HG03196 (cell line): ENCODE data around the gene MYF6.
"Not testable (repeated sequence)": the region's sequence is repeated elsewhere in the genome, so short reads cannot be mapped to it uniquely, and the experiment has no call there.

Source experiments
- ATAC-seq: cut with Tn5 transposase; IDR thresholded peaks from one replicate; pipeline ENCODE4 v1.9.1; 2021; ENCODE audit not compliant: unreplicated experiment

The MYF6 gene

DNA sequence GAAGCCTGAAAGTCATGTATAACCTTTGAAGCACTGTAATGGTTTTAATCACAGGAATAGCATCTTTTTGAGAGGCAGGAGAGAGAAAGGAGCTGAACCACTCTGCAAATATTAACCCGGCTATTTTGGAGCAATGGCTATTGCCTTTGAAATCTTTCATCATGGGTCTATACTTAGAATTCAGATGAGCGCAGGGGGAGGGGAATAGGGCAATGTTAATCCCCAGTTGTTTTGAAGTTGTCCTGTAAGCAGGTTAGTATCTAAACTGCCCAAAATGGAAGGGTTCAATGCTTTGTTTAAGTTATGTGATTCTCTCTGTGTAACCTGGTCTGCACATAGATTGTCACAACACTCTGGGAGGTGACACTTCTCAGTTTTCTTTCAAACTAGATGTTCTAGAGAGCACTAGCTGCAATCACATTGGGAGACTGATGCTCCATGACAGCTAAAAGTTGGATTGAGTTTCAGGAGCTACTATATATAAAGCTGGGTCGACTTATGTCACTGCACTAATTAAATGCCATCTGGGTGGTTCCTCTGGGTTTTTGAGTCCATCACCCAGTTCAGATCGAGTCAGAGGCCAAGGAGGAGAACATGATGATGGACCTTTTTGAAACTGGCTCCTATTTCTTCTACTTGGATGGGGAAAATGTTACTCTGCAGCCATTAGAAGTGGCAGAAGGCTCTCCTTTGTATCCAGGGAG, at the start of gene MYF6:
Gene MYF6 (plus strand): TSS at position 509 of the 704 bp plus-strand sequence. CDS start 86 bp downstream, at position 595.
- ATAC-seq: no peak

DNA sequence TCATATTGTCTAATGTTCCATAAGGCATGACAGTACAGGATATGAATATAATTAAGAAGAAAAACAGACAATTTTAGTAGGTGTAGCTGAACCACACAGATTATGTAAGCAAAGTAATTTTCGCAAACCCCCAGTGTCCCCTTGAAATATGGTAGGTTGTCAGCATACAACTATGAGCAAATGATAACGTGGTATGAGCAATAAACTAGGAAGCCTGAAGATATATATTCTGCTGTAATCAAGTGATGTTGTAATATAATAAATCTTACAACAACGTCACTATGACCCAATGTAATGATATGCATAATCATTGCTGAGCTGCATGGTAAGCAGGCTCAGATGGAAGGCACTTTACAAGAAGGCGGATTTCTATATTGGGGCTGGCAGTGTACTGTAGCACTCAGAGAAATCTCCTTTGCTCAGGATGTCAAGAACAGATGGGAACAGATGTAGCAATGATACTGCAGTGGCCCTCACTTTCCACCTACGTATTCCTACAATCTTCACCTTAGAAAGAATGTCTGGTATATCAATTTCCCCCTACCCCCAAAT, 47.8 kb upstream of the MYF6 start:
- ATAC-seq: no peak

DNA sequence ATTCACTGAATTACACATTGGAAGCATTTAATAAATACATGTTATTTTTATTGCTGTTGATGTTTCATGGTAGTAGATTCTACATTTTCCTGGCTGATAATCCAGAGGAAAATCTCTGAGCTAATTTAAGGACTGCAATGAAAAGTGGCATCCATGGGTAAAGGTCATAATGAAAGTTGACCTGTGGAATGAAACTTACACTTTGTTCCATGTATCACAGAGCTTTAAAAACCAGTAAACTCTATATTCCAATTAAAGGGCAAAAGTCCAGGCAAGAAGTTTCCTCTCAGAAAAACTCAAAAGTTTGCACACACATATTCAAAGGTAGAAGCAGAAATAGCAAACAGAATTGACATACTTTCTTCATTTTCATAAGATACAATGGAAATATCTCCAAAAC, 44.8 kb upstream of the MYF6 start:
- ATAC-seq: no peak

DNA sequence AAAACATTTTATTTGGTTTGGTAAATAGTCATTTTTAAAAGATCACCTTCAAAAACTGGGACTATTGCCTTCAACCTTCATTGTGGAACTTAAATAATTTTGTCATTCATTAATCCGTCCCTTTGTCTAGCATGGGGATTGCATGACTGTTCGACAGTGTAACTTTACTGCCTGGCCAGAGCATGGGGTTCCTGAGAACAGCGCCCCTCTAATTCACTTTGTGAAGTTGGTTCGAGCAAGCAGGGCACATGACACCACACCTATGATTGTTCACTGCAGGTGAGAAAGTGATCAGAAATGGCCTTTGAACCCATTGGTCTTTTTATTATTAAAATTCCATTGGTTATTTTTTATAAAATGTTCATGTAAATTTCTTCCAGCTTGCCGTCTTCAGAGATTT, 37.2 kb upstream of the MYF6 start:
- ATAC-seq: no peak

DNA sequence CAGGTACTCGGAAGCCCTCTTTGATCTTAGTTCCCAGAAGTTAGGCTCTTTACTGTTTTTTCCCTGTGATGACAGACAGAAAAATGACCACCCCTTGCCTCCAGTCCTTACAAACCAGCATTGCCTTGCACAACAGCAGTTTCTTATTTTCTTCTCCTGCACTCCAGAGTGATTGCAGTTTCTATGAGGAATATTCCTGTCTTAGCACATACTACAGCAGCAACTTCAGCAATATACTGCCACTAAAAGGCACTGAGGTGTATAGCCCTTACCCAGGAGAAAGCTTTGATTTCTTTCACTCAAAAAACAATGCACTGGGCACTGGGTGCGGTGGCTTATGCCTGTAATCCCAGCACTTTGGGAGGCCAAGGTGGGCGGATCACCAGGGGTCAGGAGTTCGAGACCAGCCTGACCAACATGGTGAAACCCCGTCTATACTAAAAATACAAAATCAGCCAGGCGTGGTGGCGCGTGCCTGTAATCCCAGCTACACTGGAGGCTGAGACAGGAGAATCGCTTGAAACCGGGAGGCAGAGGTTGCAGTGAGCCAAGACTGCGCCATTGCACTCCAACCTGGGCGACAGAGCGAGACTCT, 31.3 kb upstream of the MYF6 start:
- not testable (repeated sequence) for ATAC-seq

DNA sequence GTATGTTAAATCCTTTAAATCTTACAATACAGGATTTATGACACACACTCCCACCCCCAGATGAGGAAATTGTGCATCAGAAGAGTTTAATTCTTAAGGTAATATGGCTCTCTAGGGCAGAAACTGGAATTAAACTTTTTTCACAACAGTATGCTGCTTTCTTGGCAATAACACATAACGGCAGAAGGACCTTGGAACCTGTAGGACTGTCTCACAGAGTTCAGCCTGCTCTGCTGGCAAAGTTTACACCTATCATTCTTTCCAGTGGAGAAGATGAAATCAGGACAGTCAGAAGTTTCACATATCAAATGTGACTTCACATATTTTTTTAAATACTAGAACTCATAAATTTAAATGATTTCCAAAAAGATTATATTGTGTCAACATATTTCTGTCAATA, 30.6 kb upstream of the MYF6 start:
- no peak for ATAC-seq

DNA sequence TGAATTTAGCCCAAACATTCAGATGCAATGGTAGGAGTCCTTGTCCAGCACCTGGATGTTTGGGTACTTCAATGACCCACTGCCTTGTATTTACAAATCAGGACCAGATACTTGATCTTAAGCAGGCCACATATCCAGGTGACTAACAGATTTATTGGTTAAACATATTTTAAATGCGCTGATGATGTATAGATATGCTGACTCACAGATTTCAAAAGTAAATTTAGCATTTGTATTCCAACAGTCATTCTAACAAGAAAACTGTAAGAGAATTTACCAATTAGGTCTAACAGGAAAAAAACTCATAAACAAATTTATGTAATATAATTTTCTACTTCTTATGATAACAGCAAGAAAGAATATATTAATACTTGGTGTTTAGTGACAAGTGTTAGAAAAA, 29.4 kb upstream of the MYF6 start:
- ATAC-seq: no peak

DNA sequence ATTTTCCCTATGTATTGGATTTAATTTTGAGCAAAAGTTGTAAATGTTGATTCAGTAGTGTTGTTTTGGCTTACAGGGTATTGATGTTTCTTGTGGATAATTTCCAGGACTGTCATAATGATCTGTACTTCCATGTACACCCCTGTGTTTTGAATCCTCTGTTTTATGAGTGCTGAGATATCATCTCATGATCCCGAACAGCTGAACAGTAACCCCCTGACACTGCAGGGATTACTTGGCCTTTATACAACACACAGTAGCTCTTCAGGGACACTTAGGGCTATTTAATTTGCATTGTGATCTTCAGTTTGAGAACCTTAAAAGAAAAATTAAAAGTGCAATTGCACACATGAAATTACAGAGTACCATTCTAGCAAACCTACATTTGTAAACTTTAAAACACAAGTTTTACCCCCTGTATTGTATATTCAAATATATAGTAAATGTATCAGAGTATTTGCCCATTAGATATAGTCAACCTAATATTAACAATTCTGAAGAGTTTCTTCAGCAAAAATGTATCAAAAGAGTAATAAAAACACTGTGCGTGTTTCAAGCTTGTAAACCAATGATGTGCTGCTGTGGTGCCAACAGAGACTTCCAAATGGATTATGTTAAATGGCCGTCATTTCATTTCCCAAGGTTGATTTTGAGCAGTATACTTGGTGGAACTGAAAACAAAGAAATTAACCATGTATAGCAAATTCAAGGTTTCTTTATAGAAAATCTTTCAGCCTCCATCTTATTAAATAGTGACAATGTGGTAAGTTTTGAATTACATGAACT, 27.9 kb upstream of the MYF6 start:
- ATAC-seq: no peak

DNA sequence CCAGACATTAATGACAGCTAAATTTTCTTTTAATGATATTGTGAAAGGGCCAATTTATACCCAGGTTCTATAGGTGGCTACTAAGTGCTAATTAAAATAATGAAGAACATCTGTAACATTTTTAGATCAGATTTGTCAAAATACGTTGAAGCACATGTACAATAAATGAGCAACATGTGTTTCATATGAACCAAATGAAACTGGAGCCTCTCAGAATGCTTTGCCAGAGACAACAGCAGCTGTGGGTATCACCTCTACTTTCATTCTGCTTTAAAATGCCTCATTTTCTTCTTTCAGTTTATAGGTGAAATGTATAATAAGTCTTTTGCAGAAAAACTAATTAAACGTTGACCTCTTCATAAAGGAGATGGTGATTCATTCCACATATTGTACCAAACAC, 26.1 kb upstream of the MYF6 start:
- no peak for ATAC-seq

DNA sequence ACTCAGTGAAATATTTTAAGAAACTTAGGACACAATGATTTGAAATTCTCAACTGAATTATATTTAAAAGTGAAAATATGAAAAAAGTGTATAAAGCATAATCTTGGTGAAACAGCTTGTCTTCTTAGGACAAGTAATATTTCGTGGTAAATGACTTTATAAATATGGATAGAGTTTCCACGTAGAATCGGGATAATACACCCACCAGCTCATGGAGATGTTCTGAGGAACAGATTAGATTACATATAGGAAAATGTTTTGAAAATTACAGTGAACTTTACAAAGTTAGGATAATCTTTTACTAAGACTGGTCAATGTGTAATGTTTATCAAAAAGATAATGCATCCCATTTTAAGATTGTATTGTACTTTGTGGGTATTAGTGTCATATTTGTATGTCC, 25.6 kb upstream of the MYF6 start:
- ATAC-seq: no peak

DNA sequence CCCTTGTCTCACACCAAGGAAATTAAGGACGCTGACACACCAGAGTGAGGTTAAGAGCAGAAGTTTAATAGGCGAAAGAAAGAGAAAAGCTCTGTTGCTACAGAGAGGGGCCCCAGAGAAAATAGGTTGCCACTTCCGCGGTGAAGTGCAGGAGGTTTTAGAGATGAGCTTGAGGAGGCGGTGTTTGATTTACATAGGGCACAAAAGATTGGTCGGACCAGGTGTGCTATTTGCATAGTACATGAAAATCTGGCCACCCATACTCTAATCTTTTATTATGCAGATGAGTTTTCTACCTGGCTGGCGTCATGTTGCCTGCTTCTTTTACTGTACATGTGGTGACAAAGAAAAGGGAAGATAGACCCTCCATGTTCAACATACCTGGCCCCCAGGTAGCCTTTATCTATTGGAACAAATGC, 23.3 kb upstream of the MYF6 start:
- ATAC-seq: no peak

DNA sequence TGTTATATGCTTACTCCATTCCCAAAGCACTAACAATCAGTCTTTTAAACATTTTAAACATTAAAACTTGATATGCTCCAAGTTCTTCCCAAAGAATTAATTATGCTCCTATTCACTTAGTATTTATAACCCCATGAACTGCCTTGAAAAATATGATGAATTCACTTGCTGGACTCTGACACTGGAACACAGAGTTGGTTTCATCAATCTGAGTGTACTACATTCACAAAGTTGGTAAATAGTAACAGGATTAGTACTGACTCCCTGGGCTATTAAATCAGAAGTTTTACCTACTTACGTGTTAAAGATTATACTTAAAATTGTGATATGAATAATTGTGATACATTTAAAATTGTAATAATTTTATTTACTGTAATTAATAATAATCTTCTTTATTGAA, 17.3 kb upstream of the MYF6 start:
- no peak for ATAC-seq

DNA sequence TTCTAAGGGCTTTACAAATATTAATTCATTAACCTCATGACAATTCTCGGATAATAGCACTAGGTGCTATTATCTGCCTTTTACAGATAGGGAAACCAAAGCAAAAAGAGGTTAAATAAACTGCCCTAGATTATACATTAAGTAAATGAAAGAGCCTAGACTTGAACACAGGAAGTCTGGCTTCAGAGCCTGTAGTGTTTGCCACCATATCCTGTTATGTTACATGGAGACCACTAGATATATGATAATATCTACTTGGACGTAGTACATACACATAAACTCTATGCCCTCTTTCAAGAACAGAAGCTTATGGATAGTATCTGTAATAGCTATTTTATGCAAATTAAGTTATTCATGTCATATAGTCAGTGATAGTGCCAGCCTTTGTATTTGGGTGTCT, 16.9 kb upstream of the MYF6 start:
- no peak for ATAC-seq

DNA sequence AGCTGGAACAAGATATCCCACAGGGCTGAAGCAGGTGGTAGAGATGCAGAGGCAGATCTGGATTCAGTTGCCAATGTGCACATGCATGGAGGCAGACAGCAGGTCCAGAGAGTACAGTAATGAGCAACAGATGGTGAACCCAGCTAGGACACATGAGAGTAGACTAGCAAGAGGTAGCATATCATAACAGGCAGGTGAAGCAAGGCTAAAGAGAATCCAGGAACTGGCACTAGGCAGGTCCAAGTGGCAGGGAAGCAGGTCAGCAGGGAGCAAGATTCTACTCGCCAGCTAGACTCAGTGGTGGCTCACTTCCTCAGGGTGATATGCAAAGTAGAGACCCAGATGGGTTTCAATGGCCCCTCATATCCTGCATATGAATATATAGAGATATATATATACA, 15.3 kb upstream of the MYF6 start:
- no peak for ATAC-seq

DNA sequence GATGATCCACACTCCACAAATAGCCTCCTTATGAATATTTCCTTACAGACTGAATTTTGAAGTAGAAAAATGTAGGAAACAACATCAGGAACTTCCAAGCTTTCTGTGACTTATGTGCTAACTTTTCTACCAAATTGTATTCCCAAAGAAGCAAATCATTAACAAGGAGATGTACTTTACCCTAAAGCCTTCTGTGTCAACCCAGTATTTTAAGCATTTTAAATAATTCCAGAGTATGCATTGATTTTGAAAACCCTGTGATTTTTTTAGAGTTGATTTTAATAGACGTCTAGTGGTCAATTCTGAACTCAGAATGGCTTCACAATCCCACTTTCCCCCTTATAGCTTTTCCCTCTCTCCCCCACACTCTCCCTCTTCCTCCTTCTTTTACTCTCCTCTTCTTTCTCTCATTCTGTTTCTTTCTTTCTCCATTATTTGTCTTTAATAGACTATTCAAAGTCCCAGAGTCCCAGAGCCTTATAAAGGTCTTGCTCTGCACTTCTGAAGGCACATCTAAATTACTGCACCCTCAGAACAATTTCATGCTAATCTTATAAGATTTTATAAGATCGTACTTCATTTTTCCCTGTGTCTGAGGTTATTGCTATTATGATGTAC, 10.1 kb upstream of the MYF6 start:
- ATAC-seq: no peak

DNA sequence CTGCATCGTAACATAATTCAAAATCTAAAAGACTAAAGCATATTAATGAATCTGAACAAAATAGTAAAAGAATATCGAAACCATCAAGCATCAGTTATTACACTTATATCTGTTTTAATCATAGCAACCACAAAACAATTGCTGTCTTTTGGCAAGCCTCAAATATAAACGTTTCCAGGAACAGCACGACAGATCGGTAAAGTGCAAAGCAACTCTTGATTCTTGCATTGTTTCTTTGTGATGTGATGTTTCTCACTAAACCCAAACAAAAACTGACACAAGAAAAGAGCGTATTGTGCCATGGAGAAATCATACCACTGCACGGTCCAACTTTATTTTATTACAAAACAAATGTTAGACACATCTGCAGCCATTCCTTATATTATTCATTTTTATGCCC, 9.2 kb upstream of the MYF6 start:
- no peak for ATAC-seq

DNA sequence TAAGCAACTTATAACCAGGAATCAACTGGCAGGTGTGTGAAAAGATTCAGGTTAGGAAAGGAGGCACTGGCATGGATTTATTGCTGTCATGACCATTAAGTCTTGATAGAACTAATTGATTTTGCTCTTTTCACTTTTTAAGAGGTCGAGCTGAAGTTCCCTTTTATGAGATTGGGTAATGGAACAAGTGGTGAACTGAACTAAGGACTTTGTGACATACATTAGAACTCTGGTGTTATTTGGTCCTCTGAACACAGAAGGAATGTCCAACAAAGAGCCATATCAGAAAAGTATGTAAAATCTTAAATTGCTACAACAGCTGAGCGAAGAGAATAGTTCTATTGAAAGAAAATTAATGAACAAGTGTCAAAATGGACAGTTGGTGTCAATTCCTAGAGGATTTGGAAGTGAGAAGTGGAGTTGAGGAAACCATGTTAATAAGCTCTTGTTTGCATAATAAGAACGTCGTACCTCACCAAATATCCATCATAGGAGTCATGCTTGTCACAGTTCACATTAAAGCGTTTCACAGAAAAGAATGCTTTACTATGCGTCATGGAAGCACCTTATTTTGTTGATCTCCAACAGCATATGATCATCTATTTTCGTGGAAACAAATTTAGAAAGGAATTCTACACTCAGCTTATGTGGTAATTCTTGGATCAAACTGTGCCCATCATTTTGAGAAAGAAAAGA, 8.4 kb upstream of the MYF6 start:
- no peak for ATAC-seq

DNA sequence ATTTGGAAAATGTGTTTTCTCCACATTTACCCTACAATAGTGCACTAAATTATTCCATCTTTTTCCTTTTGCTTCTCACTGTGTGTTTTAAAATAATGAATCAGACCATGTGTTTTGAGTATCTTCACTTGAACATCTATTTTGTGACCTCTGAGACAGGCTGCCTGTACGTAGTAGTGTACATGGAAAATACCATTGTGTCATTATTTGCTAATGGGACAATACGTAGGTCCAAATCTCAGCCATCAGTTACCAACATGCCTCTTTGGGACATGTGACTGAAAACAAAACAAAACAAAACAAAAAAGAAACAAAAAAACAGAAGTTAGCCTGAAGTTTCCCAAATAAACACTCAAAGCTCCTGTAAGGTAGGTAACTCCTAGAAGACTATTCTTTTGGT, 7.1 kb upstream of the MYF6 start:
- no peak for ATAC-seq

DNA sequence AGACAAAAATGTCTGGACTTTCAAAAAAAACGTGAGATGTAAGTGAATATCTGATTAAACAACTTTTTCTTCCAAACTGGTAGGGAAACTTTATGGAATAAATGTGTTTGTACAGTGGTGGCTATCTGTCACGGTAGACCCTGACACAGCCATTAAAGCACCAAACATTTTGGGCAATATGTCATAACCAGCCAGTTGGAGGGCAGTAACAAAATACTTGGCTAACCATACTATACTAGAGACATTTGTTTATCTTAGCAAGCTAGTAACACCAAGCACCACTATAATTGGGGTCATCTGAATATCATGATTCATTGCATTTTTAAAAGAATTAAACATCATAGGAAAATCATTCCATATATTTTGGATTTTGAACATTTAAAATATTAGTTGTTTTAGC, 6.0 kb upstream of the MYF6 start:
- no peak for ATAC-seq

DNA sequence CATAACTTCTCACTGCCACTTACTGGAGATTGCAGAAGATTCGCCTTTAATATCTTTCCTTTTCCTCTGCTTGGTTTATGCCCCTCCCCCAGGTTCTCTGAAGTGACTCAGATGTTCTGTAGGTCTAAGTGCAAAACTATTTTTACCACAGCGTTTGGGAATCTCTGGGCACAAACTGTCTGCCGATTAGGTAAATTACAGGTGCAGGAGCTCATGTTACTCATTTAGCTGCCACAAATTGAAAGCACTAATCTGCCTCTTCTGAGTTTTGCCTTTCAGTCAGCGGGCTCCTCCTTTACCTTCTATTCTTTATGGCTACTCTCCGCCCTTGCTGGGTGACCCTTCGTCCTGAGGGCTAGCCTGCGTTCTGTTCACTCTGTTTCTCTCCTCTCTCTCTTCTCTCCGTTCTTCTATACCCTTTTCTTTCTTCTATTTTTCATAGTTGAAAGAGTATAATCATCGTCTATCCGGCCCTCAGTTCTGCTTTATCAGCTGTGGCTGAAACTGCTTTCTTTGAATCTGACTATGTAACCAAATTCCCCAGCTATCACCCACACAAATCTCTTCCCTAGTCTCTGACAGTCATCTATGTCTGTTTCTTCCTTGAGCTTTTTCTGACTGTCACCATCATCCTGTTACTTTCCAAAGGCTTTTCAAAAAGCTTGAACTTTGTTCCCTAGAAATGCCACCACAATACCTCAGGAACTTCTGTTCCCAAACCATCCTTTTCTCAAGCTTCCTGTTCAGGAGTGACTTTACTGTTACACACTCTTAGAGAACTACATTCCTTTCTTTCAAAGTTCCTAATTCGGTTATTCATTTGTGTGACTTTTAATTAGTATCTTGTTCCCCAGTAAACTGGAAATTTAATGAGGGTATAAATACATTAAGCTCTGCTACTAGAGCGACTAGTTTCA, 4.3 kb upstream of the MYF6 start:
- ATAC-seq: peak; percentile 92
